VCaP (cell line): ENCODE measurements around the gene KIAA0930.

Source experiments
- H3K27ac ChIP-seq: fragments of 450-650 bp; 2 replicates; pipeline ENCODE4 v1.5.1; 2017
- TF ChIP-seq, protein P1 (sequence below): fragments of 450-650 bp; conservative IDR thresholded peaks from 2 replicates; pipeline ENCODE4 v1.5.1; 2017; ENCODE audit warnings: mild to moderate bottlenecking, moderate library complexity

The KIAA0930 gene

DNA sequence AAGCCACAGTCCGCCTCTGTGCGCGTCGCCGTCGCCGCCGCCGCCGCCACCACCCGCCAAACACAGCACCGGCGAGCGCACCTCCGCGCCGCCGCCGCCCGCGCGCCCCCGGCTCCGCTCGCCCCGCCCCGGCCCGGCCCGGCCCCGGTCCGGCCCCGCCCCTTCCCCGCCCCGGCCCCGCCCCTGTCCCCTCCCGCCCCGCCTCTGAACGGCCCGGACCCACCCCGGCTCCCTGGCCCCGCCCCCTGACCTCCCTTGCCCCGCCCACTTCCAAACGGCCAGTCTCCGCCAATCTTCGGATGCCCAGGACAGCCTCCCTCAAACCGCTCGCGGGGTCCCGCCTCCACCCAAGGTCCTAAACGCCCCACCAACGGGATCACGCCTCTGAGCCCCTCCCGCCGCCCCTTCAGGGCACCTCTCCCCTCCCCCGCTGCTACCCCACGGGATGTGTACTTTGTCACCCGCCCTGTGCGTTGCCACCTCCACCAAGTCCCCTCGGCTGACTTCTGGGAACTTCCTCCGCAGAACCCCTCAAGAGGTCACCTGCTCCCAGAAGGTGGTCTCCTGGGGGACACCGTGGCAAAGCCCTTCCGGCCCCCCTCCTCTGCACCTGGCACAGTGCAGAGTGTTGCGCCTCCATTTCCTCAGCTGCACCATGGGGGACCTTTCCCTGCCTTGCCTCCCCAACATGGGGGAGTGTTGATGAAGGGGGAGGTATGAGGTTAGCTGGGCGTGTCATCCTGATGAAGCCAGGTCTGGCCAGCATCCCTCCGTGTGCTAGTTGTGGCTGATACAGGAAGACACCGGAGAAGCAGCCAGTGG, at the start of gene KIAA0930:
KIAA0930 (minus strand) TSS at position 85 of the 822 bp plus-strand sequence. CDS start 191 bp downstream, outside the sequence.
- TF ChIP-seq, protein P1, sequence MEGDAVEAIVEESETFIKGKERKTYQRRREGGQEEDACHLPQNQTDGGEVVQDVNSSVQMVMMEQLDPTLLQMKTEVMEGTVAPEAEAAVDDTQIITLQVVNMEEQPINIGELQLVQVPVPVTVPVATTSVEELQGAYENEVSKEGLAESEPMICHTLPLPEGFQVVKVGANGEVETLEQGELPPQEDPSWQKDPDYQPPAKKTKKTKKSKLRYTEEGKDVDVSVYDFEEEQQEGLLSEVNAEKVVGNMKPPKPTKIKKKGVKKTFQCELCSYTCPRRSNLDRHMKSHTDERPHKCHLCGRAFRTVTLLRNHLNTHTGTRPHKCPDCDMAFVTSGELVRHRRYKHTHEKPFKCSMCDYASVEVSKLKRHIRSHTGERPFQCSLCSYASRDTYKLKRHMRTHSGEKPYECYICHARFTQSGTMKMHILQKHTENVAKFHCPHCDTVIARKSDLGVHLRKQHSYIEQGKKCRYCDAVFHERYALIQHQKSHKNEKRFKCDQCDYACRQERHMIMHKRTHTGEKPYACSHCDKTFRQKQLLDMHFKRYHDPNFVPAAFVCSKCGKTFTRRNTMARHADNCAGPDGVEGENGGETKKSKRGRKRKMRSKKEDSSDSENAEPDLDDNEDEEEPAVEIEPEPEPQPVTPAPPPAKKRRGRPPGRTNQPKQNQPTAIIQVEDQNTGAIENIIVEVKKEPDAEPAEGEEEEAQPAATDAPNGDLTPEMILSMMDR = no peak
- H3K27ac ChIP-seq = peak within 1 kb of the TSS; percentile 80; the same call in 1 of the 2 replicates

DNA sequence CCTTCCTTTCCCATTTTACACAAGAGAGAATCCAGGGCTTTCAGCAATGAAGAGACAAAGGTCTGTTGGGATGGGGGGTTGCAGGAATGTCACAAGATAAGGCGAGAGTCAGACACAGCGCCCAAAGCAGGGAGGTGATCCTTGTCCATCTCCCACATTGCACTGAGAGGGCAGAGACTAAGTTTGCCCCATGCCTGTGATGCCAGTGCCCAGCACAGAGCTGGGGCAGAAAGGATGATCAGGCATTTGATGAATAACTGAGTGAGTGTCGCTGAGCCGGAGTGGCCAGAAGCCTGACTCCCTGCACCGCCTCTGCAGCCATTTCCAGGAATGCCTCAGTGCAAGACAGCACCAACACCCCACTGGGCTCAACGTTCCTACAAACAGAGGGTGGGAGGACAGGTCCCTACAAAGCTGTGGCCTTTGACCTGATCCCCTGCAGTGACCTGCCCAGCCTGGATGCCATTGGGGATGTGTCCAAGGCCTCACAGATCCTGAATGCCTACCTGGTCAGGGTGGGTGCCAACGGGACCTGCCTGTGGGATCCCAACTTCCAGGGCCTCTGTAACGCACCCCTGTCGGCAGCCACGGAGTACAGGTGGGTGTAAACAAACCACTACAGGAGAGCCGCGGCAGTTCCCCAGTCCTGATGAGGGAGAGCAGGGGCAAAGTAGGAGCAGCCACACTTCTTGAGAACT, 46.3 kb upstream of the KIAA0930 start:
- no peak overlapping the region for H3K27ac ChIP-seq
- TF ChIP-seq, protein P1 = no peak

DNA sequence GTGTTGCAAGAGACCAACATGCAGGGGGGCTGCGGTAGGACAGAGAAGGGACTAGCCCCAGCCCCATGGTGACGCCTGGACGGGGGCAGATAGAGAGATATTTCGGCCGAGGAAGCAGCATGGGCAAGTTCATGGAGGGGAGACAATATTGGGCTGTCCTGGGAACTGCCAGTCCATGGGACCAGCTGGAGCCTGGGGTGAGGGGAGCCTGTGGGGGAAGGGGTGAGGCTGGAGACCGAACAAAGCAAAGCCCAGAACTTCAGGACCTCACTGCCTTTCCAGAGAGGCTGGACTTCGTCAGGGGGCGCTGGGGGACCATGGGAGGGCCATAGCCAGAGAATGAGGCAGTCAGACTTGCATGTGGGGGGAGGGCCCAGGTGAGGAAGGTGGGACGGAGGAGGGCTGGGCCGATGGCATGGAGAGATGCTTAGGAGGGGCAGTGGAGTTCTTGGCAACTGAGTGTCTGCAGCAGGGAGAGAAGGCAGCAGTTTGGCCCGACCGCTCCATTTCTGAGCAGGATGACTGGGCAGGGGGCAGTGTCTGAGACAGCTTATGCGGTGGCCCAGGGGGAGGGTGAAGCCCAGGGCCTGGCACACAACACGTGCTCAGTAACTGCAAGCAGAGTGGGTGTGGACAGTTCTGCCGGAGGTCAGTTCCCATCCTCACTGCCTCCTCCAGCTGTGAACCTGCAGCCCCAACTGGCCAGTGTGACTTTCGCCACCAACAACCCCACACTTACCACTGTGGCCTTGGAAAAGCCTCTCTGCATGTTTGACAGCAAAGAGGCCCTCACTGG, 44.8 kb upstream of the KIAA0930 start:
- H3K27ac ChIP-seq = peak overlapping the region; percentile 56
- TF ChIP-seq, protein P1 = no peak

DNA sequence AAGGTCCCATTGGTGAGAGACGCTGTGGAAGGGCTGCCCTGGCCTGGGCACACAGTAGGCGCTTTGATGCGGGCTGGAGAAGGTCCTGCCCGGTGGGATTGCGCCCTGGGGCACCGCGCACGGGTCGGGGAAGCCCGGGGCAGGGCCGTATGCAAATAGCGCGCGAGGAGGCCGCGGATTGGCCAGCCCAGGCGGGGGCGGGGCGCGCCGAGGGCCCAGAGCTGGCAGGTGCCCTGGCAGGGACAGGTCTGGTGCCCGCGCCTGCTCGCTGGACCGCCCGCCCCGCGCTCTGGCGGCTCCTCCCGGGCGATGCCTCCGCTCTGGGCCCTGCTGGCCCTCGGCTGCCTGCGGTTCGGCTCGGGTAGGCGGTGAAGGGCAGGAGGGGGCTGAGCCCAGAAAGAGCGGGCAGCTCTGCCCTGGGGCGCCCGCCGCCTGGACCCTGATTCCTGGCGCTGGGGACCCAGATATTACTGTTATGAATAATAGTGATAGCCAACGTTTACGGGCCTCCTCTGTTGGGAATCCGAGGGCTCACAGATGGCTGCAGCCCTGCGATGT, 44.1 kb upstream of the KIAA0930 start, which contains the start of gene UPK3A:
UPK3A (plus strand) TSS at position 245 of the 558 bp plus-strand sequence; CDS start at position 310, 65 bp downstream.
- TF ChIP-seq, protein P1 = no peak
- peak within 1 kb of the TSS; percentile 56 for H3K27ac ChIP-seq

DNA sequence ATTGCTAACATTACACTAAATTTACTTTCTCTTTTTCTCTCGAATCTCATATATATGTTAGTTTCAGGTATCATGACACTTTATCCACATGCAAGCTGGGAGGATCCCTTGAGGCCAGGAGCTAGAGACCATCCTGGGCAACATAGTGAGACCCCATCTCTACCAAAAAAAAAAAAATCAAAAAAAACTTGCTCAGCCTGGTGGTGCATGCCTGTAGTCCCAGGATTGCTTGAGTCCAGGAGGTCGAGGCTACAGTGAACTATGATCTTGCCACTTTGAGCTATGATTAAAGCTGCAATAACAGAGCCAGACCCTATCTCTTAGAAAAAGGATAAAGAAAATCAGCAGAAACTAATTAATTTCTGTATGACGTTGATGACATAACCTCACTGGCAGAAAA, 40.3 kb upstream of the KIAA0930 start:
- peak overlapping the region; percentile 98 for H3K27ac ChIP-seq
- TF ChIP-seq, protein P1 = no peak

DNA sequence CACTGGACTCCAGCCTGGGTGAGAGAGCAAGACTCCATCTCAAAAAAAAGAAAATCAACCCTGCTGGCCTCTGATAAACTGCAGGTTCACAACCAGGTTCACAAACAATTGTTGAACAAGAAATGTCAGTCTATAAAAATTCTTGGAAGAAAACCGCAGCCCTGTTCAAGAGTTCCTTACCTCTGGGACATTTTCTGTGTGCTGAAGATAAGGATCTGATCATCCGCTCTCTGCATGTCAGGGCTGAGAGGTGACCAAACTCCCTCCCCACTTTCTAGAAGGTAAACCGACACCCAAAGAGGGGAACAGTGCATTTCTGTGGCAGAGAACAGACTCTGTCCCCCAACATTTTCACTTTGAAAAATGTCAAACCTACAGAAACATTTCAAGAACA, 39.9 kb upstream of the KIAA0930 start:
- peak overlapping the region; percentile 98 for H3K27ac ChIP-seq
- TF ChIP-seq, protein P1 = no peak; the same call in 1 of the 2 replicates
